Ishikawa (cell line): ENCODE measurements around the gene BSDC1.

Experiments used
- CEBPB ChIP-seq: IDR thresholded peaks from 2 replicates; pipeline ENCODE4 v1.6.1; 2012
- CREB1 ChIP-seq: IDR thresholded peaks from 2 replicates; pipeline ENCODE4 v1.6.1; 2012; ENCODE audit warnings: low read depth
- EGR1 ChIP-seq: IDR thresholded peaks from 2 replicates; pipeline ENCODE4 v1.6.1; 2012
- EP300 ChIP-seq: IDR thresholded peaks from 2 replicates; pipeline ENCODE4 v1.6.1; 2012; ENCODE audit warnings: borderline replicate concordance
- FOXM1 ChIP-seq: IDR thresholded peaks from 2 replicates; pipeline ENCODE4 v1.6.1; 2012; ENCODE audit warnings: low read depth, borderline replicate concordance
- NFIC ChIP-seq: IDR thresholded peaks from 2 replicates; pipeline ENCODE4 v1.6.1; 2012
- RAD21 ChIP-seq: IDR thresholded peaks from 2 replicates; pipeline ENCODE4 v1.6.1; 2012; ENCODE audit warnings: low read depth
- TAF1 ChIP-seq: IDR thresholded peaks from 2 replicates; pipeline ENCODE4 v1.6.1; 2012; ENCODE audit warnings: low read depth, mild to moderate bottlenecking
- TCF12 ChIP-seq: IDR thresholded peaks from 2 replicates; pipeline ENCODE4 v1.6.1; 2012; ENCODE audit warnings: low read depth
- TEAD4 ChIP-seq: IDR thresholded peaks from 2 replicates; pipeline ENCODE4 v1.6.1; 2012
- YY1 ChIP-seq: IDR thresholded peaks from 2 replicates; pipeline ENCODE4 v1.6.1; 2012; ENCODE audit warnings: low read depth
- ZBTB7A ChIP-seq: IDR thresholded peaks from 2 replicates; pipeline ENCODE4 v1.6.1; 2012; ENCODE audit warnings: low read depth
- TF ChIP-seq, protein P1 (sequence below): IDR thresholded peaks from 2 replicates; pipeline ENCODE4 v1.6.1; 2012
- TF ChIP-seq, protein P2 (sequence below): IDR thresholded peaks from 2 replicates; pipeline ENCODE4 v1.6.1; 2012; ENCODE audit warnings: low read depth, mild to moderate bottlenecking
- TF ChIP-seq, protein P3 (sequence below): IDR thresholded peaks from 2 replicates; pipeline ENCODE4 v1.6.1; 2012

Gene BSDC1

DNA sequence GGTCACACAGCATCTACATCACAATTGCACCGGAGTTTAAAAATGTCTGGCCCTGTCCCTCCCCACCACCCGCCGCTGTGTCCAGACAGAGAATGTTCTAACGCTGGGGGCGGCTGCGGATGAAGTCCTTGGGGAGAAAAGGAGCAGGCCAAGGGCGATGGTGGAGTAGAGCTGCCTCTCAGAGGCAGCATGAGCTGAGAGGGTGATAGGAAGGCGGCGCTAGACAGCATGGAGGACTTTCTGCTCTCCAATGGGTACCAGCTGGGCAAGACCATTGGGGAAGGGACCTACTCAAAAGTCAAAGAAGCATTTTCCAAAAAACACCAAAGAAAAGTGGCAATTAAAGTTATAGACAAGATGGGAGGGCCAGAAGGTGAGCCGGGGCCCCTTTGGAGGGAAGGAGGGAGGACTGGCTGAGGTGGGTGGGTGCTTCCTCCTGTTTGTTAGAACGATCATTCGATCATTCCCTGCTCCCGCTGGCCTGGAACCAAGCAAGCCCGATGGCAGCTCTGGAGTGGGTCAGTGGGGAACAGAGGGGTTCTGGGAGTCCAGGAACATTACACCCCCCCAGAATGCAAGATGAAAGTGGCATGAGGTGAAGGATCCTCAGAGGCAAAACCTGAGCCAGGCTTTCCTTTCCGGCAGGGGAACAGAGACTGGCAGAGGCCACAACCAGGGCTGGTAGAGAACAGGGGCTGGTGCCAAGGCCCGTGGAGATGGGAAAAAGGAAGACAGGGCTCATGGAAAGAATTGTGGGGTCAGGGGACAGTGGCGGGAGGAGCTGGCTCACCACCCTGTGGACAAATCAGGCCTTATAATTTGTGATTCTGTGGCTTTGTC lies 31.5 kb downstream of the BSDC1 start, which contains the start of the genes FAM229A and TSSK3:
Gene FAM229A, minus strand, starts transcription at position 12 of the 840 bp plus-strand sequence. CDS start 394 bp downstream, outside the sequence.
Gene TSSK3, plus strand, starts transcription at position 66 of the 840 bp plus-strand sequence. Its CDS starts 163 bp downstream, at position 229.
- TF ChIP-seq EGR1 (no peak), EP300 (no peak), TAF1 (no peak), TCF12 (no peak), NFIC (no peak), RAD21 (no peak), ZBTB7A (no peak), CREB1 (no peak), YY1 (no peak), TEAD4 (no peak), FOXM1 (no peak), CEBPB (no peak)
- TF ChIP-seq, protein P1, sequence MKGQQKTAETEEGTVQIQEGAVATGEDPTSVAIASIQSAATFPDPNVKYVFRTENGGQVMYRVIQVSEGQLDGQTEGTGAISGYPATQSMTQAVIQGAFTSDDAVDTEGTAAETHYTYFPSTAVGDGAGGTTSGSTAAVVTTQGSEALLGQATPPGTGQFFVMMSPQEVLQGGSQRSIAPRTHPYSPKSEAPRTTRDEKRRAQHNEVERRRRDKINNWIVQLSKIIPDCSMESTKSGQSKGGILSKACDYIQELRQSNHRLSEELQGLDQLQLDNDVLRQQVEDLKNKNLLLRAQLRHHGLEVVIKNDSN: no peak
- TF ChIP-seq, protein P2, sequence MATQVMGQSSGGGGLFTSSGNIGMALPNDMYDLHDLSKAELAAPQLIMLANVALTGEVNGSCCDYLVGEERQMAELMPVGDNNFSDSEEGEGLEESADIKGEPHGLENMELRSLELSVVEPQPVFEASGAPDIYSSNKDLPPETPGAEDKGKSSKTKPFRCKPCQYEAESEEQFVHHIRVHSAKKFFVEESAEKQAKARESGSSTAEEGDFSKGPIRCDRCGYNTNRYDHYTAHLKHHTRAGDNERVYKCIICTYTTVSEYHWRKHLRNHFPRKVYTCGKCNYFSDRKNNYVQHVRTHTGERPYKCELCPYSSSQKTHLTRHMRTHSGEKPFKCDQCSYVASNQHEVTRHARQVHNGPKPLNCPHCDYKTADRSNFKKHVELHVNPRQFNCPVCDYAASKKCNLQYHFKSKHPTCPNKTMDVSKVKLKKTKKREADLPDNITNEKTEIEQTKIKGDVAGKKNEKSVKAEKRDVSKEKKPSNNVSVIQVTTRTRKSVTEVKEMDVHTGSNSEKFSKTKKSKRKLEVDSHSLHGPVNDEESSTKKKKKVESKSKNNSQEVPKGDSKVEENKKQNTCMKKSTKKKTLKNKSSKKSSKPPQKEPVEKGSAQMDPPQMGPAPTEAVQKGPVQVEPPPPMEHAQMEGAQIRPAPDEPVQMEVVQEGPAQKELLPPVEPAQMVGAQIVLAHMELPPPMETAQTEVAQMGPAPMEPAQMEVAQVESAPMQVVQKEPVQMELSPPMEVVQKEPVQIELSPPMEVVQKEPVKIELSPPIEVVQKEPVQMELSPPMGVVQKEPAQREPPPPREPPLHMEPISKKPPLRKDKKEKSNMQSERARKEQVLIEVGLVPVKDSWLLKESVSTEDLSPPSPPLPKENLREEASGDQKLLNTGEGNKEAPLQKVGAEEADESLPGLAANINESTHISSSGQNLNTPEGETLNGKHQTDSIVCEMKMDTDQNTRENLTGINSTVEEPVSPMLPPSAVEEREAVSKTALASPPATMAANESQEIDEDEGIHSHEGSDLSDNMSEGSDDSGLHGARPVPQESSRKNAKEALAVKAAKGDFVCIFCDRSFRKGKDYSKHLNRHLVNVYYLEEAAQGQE: no peak
- TF ChIP-seq, protein P3, sequence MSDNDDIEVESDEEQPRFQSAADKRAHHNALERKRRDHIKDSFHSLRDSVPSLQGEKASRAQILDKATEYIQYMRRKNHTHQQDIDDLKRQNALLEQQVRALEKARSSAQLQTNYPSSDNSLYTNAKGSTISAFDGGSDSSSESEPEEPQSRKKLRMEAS: no peak

DNA sequence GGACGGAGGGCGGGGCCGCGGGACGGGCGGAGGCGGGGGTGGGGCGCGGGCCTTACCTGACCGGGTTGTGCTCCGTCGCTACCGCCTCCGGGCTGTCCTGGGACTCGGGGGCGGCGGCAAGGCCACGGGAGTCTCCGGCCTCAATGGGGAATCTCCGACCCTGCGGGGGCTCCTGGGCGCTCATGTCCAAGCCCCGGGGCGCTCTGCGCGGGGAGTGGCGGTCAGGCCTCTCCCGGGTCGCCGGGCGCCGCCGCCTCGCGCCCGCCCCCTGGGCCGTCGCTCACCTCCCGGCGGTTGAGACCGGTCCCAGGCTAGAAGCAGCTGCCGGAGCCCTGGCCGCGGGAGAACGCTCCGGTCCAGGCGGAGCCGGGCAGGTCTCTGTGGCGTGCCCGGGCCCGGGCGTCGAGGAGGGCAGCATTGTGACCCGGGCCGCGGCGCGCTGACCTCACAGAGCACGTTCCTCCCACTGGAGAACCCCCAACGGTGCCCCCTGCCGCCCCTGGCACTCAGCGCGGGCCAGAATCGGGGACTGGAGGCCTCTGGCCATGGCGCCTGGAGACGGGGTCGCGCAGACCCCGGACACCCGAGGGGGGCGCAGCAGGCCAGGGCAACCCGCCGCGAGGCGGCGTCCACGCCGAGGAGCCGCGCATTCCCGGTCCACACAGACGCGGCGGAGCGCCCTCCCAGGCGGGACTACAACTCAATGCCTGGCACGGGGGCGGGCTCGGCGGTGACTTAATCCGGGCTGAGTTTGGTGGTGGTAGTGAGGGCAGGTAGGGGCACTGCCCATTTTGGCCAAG lies 32.4 kb downstream of the BSDC1 start:
- no peak for TF ChIP-seq NFIC
- no peak for TF ChIP-seq FOXM1
- peak; percentile 7; the same call in 1 of the 2 replicates for TF ChIP-seq RAD21
- TF ChIP-seq, protein P2: no peak
- peak; percentile 73 for TF ChIP-seq ZBTB7A
- TF ChIP-seq EGR1: peak; percentile 35; the same call in 1 of the 2 replicates
- no peak for TF ChIP-seq CREB1
- TF ChIP-seq YY1: no peak
- TF ChIP-seq TEAD4: no peak
- no peak for TF ChIP-seq CEBPB
- TF ChIP-seq, protein P3: peak; percentile 84

DNA sequence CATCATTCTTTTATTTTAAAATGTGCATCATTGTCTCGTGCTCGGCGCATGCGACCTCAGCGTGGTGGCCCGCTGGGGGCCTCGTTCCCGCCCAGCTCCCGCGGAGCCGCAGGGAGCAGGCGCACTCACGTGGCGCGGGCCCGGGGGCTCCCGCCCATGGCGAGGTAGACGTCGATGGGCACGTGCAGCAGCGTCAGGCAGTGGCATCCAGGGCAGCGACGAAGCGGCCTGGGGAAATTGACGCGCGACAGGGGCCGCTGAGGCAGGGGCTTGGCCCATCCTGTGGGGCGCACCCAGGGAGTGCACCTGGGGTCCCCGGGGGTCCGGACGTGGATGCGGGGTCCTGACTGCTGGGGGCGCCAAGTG lies 33.0 kb downstream of the BSDC1 start:
- TF ChIP-seq RAD21 (no peak), FOXM1 (no peak), CEBPB (no peak), NFIC (no peak), EGR1 (no peak), YY1 (no peak), TEAD4 (no peak), ZBTB7A (no peak), TAF1 (no peak), EP300 (no peak), CREB1 (no peak), TCF12 (no peak)
- TF ChIP-seq, protein P3: no peak
- TF ChIP-seq, protein P1: no peak
- TF ChIP-seq, protein P2: no peak
